GM19397 (cell line): ENCODE results near the gene COL9A3.

Source experiments
- ATAC-seq: cut with Tn5 transposase; IDR thresholded peaks from one replicate; pipeline ENCODE4 v1.9.1; 2021; ENCODE audit warnings: mild to moderate bottlenecking, moderate library complexity; ENCODE audit not compliant: unreplicated experiment

The COL9A3 gene

DNA sequence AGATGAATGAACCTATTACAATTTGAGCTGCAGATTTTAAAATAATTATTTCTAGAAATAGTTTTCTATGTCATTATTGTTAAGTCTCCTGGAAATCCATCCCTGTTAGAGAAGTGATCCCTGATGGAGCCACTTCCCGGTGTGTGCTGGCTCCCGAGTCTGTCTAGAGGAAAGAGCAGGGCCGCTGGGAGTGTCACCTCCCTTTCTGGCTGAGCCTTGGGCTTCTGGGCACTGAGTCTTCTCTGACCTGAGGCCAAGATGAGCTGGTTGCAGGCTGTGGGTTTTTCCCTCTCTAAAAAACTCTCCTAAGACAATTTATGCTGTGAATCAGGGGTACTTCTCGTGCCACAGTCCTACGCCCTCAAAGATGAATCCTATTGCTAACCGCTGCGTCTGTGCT lies 73.6 kb downstream of the COL9A3 start:
- no peak for ATAC-seq
